GM18858 (cell line): Measurements from ENCODE around the gene ZNF394.
"Not testable (repeated sequence)": the region's sequence is repeated elsewhere in the genome, so short reads cannot be mapped to it uniquely, and the experiment has no call there.

ENCODE experiments used
- ATAC-seq: cut with Tn5 transposase; IDR thresholded peaks from one replicate; pipeline ENCODE4 v1.9.1; 2021; ENCODE audit not compliant: unreplicated experiment

Gene ZNF394

GRCh38 chr7:99499721-99500636 is at the start of gene ZNF394:
ZNF394 (minus strand) TSS chr7:99500281; CDS start chr7:99500093, 188 bp downstream.
- peak; percentile 33 for ATAC-seq

- ATAC-seq: not testable (repeated sequence)
Observed at GRCh38 chr7:99549545-99549944, 49.5 kb upstream of the ZNF394 start.

DNA sequence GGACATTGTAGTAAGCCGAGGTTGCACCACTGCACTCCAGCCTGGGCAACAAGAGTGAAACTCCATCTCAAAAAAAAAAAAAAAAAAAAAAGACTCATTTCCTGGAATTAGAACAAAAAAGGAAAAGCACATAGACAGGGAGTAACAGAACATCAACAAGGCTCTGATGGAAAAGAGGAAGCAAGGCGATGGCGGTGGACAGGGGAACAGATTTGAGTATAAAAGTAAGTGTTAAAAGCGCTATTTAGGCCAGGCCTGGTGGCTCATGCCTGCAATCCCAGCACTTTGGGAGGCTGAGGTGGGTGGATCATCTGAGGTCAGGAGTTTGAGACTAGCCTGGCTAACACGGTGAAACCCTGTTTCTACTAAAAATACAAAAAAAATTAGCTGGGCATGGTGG is 45.2 kb upstream of the ZNF394 start:
- ATAC-seq: not testable (repeated sequence)

- ATAC-seq: no peak
Observed at GRCh38 chr7:99543916-99544315, 43.8 kb upstream of the ZNF394 start.

GRCh38 chr7:99543081-99543671 is 43.1 kb upstream of the ZNF394 start:
- ATAC-seq: no peak

GRCh38 chr7:99541212-99541611 is 41.1 kb upstream of the ZNF394 start:
- no peak for ATAC-seq

DNA sequence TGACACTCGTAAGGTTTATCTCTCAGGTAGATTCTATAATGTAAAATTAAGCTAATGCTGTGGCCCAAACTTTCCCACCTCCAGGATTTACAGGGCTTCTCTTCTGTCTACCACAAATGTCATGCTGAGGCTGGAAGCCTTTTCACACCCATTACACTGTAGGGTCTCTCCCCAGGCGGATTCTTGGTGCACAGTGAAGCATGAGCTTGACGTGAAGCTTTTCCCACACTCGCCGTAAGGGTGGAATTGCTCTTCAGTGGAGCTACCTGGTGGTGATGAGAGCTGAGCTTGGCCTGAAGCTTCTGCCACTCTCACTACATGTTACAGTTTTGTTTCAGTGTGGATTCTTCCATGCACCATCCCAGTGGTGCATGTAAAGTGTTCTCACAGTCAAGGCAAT is 40.5 kb upstream of the ZNF394 start:
- ATAC-seq: no peak

GRCh38 chr7:99539213-99539811 is 39.2 kb upstream of the ZNF394 start:
- ATAC-seq: no peak

- ATAC-seq: no peak
Observed at GRCh38 chr7:99535667-99536066, 35.6 kb upstream of the ZNF394 start.

DNA sequence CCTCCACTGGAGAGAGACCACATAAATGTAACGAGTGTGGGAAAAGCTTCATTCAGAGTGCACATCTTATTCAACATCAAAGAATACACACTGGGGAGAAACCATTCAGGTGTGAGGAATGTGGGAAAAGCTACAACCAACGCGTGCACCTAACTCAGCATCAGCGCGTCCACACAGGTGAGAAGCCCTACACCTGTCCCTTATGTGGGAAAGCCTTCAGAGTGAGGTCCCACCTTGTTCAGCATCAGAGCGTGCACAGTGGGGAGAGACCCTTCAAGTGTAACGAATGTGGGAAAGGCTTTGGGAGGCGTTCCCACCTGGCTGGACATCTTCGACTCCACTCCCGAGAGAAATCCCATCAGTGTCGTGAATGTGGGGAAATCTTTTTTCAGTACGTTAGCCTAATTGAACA is 31.3 kb upstream of the ZNF394 start:
- no peak for ATAC-seq

DNA sequence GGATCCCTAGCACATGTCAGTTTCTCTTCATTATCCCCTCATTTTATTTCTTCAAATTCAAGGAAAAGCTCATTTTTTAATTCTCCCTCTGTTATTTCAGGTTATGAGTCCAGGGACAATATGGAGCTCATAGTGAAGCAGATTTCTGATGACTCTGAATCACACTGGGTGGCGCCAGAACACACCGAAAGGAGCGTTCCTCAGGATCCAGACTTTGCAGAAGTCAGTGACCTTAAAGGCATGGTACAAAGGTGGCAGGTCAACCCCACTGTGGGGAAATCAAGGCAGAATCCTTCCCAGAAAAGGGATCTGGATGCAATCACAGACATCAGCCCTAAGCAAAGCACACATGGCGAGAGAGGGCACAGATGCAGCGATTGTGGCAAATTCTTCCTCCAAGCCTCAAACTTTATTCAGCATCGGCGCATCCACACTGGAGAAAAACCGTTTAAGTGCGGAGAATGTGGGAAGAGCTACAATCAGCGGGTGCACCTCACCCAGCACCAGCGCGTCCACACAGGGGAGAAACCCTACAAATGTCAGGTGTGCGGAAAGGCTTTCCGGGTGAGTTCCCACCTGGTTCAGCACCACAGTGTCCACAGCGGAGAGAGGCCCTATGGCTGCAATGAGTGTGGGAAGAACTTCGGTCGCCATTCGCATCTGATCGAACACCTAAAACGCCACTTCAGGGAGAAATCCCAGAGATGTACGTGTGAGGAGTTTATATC is 25.8 kb upstream of the ZNF394 start:
- ATAC-seq: no peak

DNA sequence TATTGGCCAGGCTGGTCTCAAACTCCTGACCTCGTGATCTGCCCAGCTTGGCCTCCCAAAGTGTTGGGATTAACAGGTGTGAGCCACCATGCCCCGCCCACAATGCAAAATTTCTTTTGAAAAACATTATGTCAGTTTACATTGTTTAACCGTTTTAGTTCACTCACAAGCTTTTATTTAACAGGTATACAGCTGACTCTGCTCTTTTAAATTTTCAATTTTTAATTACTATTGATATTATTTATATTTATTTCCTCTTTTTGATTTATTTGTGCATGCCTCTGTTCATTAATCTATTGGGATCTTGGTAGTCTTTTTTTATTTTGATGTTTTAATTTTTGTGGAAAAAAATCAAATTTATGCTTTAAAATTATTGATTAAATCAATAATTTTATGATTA is 21.3 kb upstream of the ZNF394 start:
- no peak for ATAC-seq

GRCh38 chr7:99514050-99514449 is 14.0 kb upstream of the ZNF394 start:
- ATAC-seq: no peak

DNA sequence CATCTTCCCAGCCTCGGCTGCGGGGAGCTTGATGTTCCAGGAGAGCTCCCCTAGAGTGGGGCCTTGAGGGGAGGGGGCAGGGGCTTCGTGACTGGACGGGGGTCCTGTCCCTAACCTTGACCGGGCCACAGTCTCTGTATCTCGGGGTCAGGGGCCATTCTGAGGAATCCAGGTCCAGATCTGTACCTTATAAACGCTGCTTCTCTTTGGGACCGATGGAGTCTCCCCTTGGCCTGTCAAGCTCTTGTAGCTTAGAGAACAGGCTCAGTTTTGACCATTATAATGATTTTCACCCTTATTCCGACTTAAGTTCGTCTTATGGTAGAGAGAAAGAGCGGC is 5.2 kb upstream of the ZNF394 start:
- ATAC-seq: no peak

DNA sequence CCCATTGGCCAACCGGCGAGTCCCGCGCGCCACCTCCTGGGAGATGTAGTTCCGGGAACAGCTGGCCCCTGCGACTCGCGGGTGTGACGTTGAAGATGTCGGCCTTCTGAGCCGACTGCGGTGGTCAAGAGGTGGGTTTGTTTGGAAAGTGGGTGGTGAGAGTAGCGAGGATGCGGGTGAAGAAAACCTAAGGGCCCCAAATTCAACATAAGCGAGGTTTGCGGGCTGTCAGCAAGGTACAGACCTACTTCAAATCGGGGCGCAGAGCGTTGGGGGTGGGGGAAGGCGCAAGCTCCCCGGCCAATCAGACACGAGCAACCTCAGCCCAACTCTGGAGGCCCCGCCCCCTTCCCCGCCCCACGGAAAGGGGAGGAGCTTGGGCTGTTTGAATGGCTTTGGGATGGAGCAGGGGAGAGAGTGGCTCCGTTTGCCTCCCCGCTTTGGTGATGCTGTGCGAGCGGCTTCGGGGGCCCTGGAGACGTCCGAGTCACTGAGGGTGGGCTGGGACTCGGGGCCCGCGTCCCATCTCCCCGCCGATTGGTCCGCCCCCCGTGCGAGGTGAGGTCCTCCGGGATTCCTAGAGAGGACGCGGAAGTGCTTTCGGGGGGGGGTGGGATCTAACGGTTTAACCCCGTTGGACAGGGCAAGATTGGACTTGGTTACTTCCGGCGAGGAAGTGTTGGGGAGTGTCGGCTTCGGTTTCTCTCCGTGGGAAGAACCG is 4.7 kb upstream of the ZNF394 start, which contains the start of gene ZKSCAN5:
Gene ZKSCAN5, plus strand, starts transcription at position 60 of the 721 bp plus-strand sequence. CDS start 1,383 bp downstream, outside the sequence.
- peak; percentile 61 for ATAC-seq

DNA sequence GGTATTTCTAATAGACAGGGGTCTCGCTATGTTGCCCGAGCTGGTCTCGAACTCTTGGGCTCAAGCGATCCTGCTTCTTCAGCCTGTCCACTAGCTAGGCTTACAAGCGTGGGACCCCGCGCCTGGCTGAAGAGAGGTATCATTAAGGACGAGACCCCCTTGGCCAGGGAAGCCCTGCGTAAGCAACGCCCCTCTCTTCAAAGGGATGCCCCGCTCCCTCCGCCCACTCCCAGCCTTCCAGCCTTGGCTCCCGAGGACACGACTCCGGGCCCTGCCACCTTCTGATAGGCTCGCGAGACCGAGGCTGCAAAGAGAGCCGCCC is 4.2 kb upstream of the ZNF394 start:
- ATAC-seq: no peak

DNA sequence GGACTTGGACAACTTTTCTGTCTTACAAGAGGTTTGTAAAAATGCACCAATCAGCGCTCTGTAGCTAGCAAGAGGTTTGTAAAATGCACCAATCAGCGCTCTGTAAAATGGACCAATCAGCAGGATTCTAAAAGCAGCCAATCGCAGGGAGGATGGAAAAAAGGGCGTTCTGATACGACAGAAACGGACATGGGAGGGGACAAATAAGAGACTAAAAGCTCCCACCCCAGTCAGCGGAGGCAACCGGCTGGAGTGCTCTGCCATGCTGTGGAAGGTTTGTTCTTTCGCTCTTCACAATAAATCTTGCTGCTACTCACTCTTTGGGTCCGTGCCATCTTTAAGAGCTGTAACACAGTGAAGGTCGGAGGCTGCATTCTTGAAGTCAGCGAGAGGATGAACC is 1.2 kb upstream of the ZNF394 start:
- ATAC-seq: not testable (repeated sequence)

- ATAC-seq: no peak
Observed at GRCh38 chr7:99500637-99501009, 542 bp upstream of the ZNF394 start.

DNA sequence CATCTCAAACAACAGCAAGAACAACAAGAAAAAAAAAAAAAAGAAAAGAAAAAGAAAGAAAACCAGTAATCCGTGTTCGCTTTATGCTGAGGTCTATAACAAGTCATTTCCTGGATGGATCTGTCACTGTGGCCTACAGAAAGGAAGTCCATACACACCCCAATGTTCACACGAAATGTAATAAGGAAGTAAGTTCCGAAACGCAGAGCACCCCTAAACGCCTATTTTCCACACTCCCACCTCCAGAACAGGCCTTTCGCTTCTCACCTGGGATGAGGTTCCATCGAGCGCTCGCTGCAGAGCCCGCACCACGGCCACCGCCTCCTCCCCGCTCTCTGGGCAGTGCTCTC is 735 bp downstream of the ZNF394 start:
- ATAC-seq: no peak

DNA sequence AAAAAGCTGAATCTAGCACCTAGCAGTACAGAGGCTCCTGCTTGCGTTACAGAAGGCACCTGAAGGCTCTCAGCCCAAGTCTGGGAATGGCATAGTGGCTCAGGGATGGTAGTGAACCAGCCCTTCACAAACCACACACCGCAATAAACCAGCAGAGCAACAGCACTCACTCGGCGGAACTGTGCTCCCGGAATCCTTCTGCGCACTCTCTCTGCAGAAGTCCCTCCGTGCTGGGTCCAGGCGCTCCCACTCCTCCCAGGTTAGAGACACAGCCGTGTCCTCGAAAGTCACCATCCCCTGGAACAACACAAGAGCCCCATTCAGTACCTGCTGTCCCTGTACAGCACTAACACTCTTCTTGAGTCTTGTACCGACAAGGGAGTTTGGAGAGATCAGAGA is 1.5 kb downstream of the ZNF394 start:
- ATAC-seq: no peak
